Fibroblast of lung (primary cell): Measurements from ENCODE around the gene ZNF296. TPM values are rescaled to one million over a fixed set of nuclear protein-coding genes. Genes with fewer than 3 reads are reported as not detected.

Experiments
- DNase-seq, 2 donors: peaks; one replicate each; pipeline versions ENCODE4 v3.0.0 to v3.0.0-alpha.2; 2010; ENCODE audit warnings: low read depth in 2 of 2
- H2AFZ ChIP-seq: 2 replicates; pipeline ENCODE4 v1.5.1; 2012; ENCODE audit warnings: low read length, control low read depth, inconsistent platforms
- H3K27ac ChIP-seq: 2 replicates; pipeline ENCODE4 v1.5.1; 2011; ENCODE audit warnings: low read length, control low read depth; ENCODE audit not compliant: insufficient read depth
- H3K27me3 ChIP-seq: 2 replicates; pipeline ENCODE4 v1.5.1; 2011; ENCODE audit warnings: mild to moderate bottlenecking, low read length; ENCODE audit not compliant: control insufficient read depth, insufficient read depth
- H3K36me3 ChIP-seq: 2 replicates; pipeline ENCODE4 v1.5.1; 2011; ENCODE audit warnings: low read length; ENCODE audit not compliant: control insufficient read depth, insufficient read depth
- H3K4me1 ChIP-seq: 2 replicates; pipeline ENCODE4 v1.5.1; 2011; ENCODE audit warnings: low read length; ENCODE audit not compliant: control insufficient read depth, insufficient read depth; ENCODE audit errors: extremely low read depth
- H3K4me2 ChIP-seq: 2 replicates; pipeline ENCODE4 v1.5.1; 2011; ENCODE audit warnings: low read length, control low read depth; ENCODE audit not compliant: insufficient read depth; ENCODE audit errors: extremely low read depth
- H3K4me3 ChIP-seq, 4 experiments: fragments of 200-600 bp in 1 of 4; sonication (generic) in 1 of 4; replicated peaks in 1 of 4; 2 replicates each; pipeline ENCODE4 v1.5.1; 2011 to 2016; ENCODE audit warnings: low read length in 4 of 4, low read depth in 3 of 4, mild to moderate bottlenecking in 3 of 4, control low read depth in 2 of 4, inconsistent platforms in 1 of 4, mixed read lengths in 1 of 4; ENCODE audit not compliant: insufficient read depth in 1 of 4; ENCODE audit errors: control extremely low read depth in 1 of 4
- H3K79me2 ChIP-seq: 2 replicates; pipeline ENCODE4 v1.5.1; 2012; ENCODE audit warnings: mild to moderate bottlenecking, low read length, inconsistent platforms; ENCODE audit not compliant: control insufficient read depth, insufficient read depth
- H3K9ac ChIP-seq: 2 replicates; pipeline ENCODE4 v1.5.1; 2011; ENCODE audit warnings: mild to moderate bottlenecking, low read length, control low read depth; ENCODE audit not compliant: insufficient read depth
- H3K9me3 ChIP-seq: 2 replicates; pipeline ENCODE4 v1.5.1; 2012; ENCODE audit warnings: low read depth, low read length; ENCODE audit not compliant: control insufficient read depth, insufficient read depth
- H4K20me1 ChIP-seq: 2 replicates; pipeline ENCODE4 v1.5.1; 2011; ENCODE audit warnings: low read length; ENCODE audit not compliant: control insufficient read depth, insufficient read depth; ENCODE audit errors: extremely low read depth
- EZH2 ChIP-seq: IDR thresholded peaks from 2 replicates; pipeline ENCODE4 v1.5.1; 2012; ENCODE audit warnings: low read length, control low read depth, mild to moderate bottlenecking; ENCODE audit errors: missing control alignments
- polyA plus RNA-seq, 2 donors: library from polyadenylated mRNA; depleted of rRNA in 1 of 2; stranded (reverse) in 1 of 2; unstranded in 1 of 2; fragments of >200 nt; gene quantifications; 2 replicates each; pipeline ENCODE4 v1.2.1, GENCODE V29; 2011 to 2012; ENCODE audit warnings: missing spikeins in 1 of 2
- total RNA-seq: library from RNA; depleted of rRNA; stranded (reverse); fragments of >200 nt; gene quantifications from 2 replicates; pipeline ENCODE4 v1.2.1, GENCODE V29; 2014
- TF ChIP-seq, protein P1 (sequence below), 2 donors: IDR thresholded peaks in 1 of 2; conservative IDR thresholded peaks in 1 of 2; 1 replicate in 1 of 2; 2 replicates in 1 of 2; pipeline ENCODE4 v1.5.1; 2011 to 2012; ENCODE audit warnings: low read length in 2 of 2, control low read depth in 1 of 2, inconsistent platforms in 1 of 2, low read depth in 1 of 2, mild to moderate bottlenecking in 1 of 2

The ZNF296 gene
- total and polyA plus RNA-seq, 2 donors (not counting 1 experiment from before 2014, with no cell fraction given): 0.03 TPM; not detected in 1

DNA sequence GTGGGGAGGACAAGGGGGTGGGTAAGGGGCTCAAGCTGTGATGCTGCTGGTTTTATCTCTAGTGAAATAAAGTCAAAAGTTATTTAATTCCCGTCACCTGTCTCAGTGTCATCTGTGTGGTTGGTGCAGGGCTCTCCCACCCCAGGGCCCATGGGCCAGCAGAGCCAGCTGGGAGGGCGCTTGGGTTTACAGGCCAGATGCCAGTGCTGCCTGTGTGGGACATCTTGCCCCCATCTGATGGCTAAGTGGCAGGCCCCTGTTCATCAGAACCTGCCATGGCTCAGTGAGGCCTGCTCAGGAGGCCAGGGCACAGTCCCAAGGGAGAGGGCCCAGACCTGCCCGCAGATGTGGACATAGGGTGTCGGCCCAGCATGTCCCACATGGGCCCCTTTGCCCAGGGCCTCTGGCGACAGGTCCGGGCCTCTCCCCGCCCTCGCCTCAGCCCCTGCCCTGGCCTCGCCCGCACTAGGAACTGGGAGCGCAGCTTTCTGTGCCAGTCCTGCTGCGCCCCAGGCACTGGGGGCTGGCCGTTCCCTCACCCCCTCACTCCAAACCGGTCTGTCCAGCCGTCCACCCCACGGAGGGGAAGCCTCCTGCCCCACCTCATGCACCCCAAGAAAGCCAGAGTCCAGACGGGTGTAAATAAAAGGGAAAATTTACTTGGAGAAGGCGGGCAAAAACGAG, 5.3 kb downstream of the ZNF296 start:
- Histone ChIP-seq H3K4me2 (no peak overlapping the region), H3K36me3 (peaks cover 36% of the 10 kb centered on the region), H3K27ac (no peak overlapping the region), H3K27me3 (no peaks in the 10 kb centered on the region), H2AFZ (no peak overlapping the region), H3K79me2 (no peaks in the 10 kb centered on the region), H3K9ac (no peak overlapping the region), H3K4me3 (no peak overlapping the region), H4K20me1 (no peaks in the 10 kb centered on the region), H3K4me1 (no peaks in the 10 kb centered on the region), H3K9me3 (no peaks in the 10 kb centered on the region)
- DNase-seq: no peak
- TF ChIP-seq EZH2: no peak
- TF ChIP-seq, protein P1, sequence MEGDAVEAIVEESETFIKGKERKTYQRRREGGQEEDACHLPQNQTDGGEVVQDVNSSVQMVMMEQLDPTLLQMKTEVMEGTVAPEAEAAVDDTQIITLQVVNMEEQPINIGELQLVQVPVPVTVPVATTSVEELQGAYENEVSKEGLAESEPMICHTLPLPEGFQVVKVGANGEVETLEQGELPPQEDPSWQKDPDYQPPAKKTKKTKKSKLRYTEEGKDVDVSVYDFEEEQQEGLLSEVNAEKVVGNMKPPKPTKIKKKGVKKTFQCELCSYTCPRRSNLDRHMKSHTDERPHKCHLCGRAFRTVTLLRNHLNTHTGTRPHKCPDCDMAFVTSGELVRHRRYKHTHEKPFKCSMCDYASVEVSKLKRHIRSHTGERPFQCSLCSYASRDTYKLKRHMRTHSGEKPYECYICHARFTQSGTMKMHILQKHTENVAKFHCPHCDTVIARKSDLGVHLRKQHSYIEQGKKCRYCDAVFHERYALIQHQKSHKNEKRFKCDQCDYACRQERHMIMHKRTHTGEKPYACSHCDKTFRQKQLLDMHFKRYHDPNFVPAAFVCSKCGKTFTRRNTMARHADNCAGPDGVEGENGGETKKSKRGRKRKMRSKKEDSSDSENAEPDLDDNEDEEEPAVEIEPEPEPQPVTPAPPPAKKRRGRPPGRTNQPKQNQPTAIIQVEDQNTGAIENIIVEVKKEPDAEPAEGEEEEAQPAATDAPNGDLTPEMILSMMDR (conservative IDR thresholded peaks at IDR 0.05 in 1 of 2, IDR thresholded peaks at IDR 0.05 in 1 of 2; ENCODE audit: low read depth in 1 of 2, low read length in 2 of 2): no peak

DNA sequence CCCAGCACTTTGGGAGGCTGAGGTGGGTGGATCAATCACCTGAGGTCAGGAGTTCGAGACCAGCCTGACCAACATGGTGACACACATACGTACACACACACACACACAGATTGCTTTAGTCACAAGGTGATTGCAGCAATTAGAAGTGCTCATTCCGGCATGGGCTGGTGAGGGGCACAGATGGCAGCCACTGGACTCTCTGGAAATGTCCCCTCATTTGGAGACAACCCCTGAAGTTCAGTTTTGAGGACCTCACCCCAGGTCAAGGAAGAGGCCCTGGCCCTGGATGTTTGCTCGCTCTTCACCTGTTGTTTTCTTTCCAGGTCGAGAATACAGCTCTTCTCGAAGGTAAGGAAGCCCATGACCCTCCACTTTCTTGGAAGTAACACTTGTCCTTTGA, 6.1 kb downstream of the ZNF296 start:
- Histone ChIP-seq H3K36me3 (peaks cover 39% of the 10 kb centered on the region), H2AFZ (no peak overlapping the region), H4K20me1 (no peaks in the 10 kb centered on the region), H3K4me1 (no peaks in the 10 kb centered on the region), H3K9ac (no peak overlapping the region), H3K27me3 (no peaks in the 10 kb centered on the region), H3K9me3 (no peaks in the 10 kb centered on the region), H3K27ac (no peak overlapping the region), H3K4me3 (no peak overlapping the region), H3K79me2 (no peaks in the 10 kb centered on the region), H3K4me2 (no peak overlapping the region)
- no peak for TF ChIP-seq EZH2
- TF ChIP-seq, protein P1 (conservative IDR thresholded peaks at IDR 0.05 in 1 of 2, IDR thresholded peaks at IDR 0.05 in 1 of 2; ENCODE audit: low read depth in 1 of 2, low read length in 2 of 2): no peak
- no peak for DNase-seq

DNA sequence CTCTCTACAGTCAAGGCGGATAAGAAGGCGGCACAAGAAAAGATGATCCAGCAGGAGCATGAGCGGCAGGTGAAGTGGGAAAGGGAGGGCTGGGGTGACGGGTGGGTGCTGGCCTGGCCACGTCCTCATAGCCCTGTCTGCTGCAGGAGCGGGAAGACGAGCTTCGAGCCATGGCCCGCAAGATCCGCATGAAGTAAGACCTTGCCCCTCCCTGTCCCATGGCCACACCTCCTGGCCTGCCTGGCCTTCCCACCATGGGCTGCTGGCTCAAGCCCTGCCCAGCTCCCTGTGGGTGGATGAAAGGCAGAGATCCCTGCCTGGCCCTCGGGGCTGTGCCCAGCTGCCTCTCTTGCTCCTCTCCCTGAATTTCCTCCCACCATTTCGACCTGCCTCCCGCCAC, 7.2 kb downstream of the ZNF296 start:
- Histone ChIP-seq H3K27me3 (no peaks in the 10 kb centered on the region), H3K4me3 (no peak overlapping the region), H3K79me2 (no peaks in the 10 kb centered on the region), H3K36me3 (peaks cover 44% of the 10 kb centered on the region), H3K4me2 (no peak overlapping the region), H3K27ac (no peak overlapping the region), H3K4me1 (no peaks in the 10 kb centered on the region), H3K9ac (no peak overlapping the region), H2AFZ (no peak overlapping the region), H3K9me3 (no peaks in the 10 kb centered on the region), H4K20me1 (no peaks in the 10 kb centered on the region)
- TF ChIP-seq, protein P1 (conservative IDR thresholded peaks at IDR 0.05 in 1 of 2, IDR thresholded peaks at IDR 0.05 in 1 of 2; ENCODE audit: low read depth in 1 of 2, low read length in 2 of 2): no peak
- no peak for TF ChIP-seq EZH2
- peak in 1 of 2 donors; percentile 18 for DNase-seq
